ENCODE data around the gene RMDN2.

- no peak for TF ChIP-seq CREB1 (IDR thresholded peaks at IDR 0.05; ENCODE audit: low read depth)
- no peak for TF ChIP-seq CTCF (IDR thresholded peaks at IDR 0.05 in 2 of 3, conservative IDR thresholded peaks at IDR 0.05 in 1 of 3; ENCODE audit: control insufficient read depth in 2 of 3, extremely low read depth in 1 of 3, insufficient read depth in 1 of 3, low read depth in 3 of 3, low read length in 3 of 3)
- no peak for TF ChIP-seq ZSCAN29 (IDR thresholded peaks at IDR 0.05)
- TF ChIP-seq POLR2A (IDR thresholded peaks at IDR 0.05; ENCODE audit: low read depth, low read length) = no peak
- no peak for TF ChIP-seq BCLAF1 (IDR thresholded peaks at IDR 0.05)
- TF ChIP-seq TBL1XR1 (IDR thresholded peaks at IDR 0.05; ENCODE audit: low read depth, low read length) = no peak
- no peak for TF ChIP-seq TAF1 (IDR thresholded peaks at IDR 0.05; ENCODE audit: borderline replicate concordance, low read depth, low read length)
- TF ChIP-seq ATF3 (IDR thresholded peaks at IDR 0.05; ENCODE audit: borderline replicate concordance, extremely low read depth, low read depth, low read length) = no peak
- TF ChIP-seq EP300 (IDR thresholded peaks at IDR 0.05; ENCODE audit: borderline replicate concordance in 1 of 2, control insufficient read depth in 1 of 2, low read depth in 2 of 2, low read length in 2 of 2) = no peak
- no peak for TF ChIP-seq YY1 (IDR thresholded peaks at IDR 0.05; ENCODE audit: low read depth, low read length)
- no peak for TF ChIP-seq MYC (IDR thresholded peaks at IDR 0.05; ENCODE audit: insufficient read depth, insufficient read length, insufficient replicate concordance, low read length, severe bottlenecking)
- TF ChIP-seq MAX (IDR thresholded peaks at IDR 0.05; ENCODE audit: low read depth, low read length) = no peak
- no peak for TF ChIP-seq RUNX3 (IDR thresholded peaks at IDR 0.05; ENCODE audit: low read length)
- no peak for TF ChIP-seq ZBTB4 (CRISPR knock-in tag; IDR thresholded peaks at IDR 0.05)
Measured at GRCh38 chr2:37893327-37893726, 31.8 kb upstream of the RMDN2 start.
